Stimulated activated CD4-positive, alpha-beta T cell treated with anti-CD3 and anti-CD28 coated beads, Interleukin-4, amount 100 ng/mL, for 1 hour (primary cell): Measurements from ENCODE around the gene CDK19.
"Not testable (repeated sequence)": the region's sequence is repeated elsewhere in the genome, so short reads cannot be mapped to it uniquely, and the experiment has no call there.

ENCODE experiments used
- DNase-seq: peaks from one replicate; pipeline ENCODE4 v3.0.0-alpha.2; 2020

Gene CDK19

DNA sequence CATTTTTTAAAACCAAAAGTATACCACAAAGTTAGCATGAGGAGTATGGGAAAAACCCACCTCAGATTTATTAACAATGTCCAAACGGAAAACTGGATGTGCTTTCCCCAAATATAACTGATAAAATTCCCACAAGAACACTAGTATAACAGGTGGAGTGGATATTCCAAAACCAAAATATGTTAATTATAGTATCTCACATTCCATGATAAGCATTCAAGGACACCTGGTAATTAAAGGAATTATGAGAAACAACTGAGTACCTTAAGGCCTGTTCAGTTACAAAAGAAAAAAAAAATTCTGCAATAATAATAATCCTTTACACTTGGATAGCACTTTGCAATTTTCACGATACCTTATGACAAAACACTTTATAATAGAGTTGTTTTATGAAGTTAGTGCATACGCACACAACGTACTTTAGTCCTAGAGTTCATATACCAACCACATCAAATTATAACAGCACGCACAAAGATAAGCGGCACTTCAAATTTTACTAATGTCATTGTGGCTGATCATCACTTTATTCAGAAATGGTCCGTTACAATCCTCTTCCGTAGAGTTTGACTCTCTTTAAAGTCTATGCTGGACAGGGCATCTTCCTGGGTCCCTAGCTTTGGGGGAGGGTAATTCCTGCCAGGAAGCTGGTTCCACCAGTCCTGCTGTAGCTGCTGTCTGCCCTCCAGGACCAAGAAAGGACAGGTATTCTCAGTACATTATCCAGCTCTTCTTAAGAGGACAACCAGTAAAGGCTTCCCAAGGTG lies 1.7 kb downstream of the CDK19 start:
- no peak for DNase-seq

DNA sequence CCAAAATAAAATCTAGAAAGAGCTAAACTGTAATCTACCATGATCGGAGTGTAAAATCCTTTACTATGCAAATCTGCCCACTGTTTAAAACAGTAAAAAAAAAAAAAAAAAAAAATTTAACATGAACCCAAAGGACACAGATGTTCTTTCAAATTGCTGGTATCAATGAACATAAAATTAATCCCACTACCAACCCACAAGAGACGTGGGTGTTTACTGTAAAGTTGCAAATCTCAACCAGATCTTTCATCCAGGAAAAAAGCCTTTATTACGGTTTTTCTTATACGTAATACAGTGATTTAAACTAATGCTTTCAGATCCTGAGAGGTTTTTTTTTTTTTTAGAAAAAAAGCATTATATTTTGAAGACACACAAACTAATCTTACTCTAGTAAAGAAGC lies 2.5 kb downstream of the CDK19 start:
- DNase-seq = no peak

DNA sequence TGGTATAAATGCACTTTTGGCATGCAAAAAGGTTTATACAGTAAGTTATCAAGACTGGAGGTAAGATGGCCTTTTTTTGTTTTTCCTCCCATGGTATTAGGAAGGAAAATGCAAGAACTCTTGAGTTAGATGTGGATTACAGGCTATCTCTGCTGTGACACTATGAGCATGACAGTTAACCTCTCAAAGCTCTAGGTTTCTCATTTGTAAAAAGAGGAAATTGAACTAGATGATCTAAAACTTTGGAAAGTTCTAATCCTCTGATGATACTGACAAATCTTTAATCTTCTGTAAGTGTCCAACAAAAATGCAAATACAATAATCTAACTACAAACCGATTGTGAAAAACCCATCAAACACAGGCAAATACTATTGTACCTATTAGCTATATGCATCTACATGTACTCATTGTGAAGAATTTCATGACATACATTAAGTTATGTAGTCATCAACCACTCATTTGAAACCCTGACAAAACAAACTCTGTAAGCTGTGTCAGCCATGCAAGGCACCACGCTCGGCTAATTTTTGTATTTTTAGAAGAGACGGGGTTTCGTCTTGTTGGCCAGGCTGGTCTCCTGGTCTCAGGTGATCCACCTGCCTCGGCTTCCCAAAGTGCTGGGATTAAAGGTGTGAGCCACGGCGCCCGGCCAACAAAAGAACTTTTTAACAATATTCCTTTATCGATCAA lies 4.2 kb downstream of the CDK19 start:
- no peak for DNase-seq

DNA sequence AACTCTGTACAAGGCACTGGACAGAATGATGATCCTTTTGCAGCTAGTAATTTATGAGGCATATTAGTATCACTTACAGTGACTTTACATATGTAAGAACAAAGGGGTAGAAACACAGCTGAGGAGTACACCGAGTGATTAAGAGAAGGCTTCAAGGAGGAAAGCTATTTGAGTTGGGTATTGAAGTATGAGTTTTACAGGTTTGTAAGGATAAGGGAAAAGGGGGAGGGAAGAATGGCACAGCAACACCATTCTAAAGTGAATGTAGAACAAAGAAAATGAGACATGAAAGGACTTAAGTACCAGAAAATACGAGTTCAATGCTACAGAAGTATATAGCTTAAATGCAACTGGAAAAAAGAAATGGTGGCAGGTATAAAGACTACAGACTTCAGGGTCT lies 5.5 kb downstream of the CDK19 start:
- no peak for DNase-seq

DNA sequence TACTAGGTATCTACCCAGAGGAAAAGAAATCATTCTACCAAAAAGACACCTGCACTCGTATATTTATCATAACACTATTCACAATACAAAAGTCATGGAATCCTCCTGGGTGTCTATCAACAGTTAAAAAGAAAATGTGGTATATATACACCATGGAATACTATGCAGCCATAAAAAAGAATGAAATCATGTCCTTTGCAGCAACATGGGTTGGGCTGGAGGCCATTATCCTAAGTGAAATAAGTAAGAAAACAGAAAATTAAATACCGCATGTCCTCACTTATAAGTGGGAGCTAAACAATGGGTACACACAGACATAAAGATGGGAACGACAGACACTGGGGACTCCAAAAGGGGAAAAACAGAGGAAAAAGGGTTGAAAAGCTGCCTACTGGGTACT lies 13.1 kb downstream of the CDK19 start:
- not testable (repeated sequence) for DNase-seq

DNA sequence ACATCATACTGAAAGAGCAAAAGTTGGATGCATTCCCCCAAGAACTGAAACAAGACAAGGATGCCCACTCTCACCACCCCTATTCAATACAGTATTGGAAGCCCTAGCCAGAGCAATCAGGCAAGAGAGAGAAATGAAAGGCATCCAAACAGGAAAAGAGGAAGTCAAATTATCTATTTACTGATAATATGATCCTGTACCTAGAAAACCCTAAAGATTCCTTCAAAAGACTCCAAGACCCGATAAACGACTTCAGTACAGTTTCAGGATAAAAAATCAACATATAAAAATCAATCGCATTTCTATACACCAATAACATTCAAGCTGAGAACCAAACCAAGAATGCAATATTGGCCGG lies 14.5 kb downstream of the CDK19 start:
- no peak for DNase-seq

DNA sequence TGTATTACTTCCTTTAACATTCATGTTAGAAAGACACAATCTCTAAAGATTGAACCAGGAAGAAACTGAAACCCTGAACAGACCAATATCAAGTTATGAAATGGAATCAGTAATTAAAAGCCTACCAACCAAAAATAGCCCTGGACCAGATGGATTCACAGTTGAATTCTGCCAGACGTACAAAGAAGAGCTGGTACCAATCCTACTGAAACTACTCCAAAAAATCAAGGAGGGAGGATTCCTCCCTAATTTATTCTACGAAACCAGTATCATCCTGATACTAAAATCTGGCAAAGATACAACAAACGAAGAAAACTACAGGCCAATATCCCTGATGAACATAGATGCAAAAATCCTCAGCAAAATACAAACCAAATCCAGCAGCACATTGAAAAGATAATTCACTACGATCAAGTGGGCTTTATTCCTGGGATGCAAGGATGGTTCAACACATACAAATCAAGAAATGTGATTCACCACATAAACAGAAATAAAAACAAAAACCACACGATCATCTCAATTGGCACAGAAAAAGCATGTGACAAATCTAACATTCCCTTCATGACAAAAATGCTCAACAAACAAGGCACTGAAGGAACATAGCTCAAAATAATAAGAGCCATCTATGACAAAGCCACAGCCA lies 15.0 kb downstream of the CDK19 start:
- DNase-seq = no peak

DNA sequence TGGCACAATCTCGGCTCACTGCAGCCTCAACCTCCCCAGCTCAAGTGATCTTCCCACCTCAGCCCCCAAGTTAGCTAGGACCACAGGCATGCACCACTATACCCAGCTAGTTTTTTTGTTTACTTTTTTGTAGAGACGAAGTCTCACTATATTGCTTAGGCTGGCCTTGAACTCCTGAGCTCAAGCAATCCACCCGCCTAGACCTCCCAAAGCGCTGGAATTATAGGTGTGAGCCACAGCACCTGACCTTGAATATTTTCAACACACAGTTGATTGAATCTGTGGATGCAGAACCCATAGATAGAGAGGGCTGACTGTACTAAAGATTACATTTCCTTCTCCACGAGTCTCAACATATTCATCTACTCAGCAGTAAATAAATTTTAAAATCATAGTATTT lies 15.6 kb downstream of the CDK19 start:
- DNase-seq = no peak

DNA sequence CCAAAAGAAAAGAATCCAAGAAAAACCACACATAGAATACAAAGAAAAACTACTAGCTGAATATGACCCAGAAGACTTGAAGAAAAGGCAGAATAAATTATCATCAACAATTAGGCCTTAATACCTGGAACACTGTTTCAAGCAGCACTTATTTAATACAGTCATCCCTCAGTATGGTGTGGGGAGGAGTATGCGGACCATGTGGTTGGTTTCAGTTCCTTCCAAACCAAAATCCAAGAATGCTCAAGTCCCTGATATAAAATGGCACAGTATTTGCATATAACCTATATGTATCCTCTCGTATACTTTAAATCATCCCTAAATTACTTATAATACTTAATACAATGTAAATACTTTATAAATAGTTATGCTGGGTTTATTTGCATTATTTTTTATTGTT lies 16.1 kb downstream of the CDK19 start:
- no peak for DNase-seq

DNA sequence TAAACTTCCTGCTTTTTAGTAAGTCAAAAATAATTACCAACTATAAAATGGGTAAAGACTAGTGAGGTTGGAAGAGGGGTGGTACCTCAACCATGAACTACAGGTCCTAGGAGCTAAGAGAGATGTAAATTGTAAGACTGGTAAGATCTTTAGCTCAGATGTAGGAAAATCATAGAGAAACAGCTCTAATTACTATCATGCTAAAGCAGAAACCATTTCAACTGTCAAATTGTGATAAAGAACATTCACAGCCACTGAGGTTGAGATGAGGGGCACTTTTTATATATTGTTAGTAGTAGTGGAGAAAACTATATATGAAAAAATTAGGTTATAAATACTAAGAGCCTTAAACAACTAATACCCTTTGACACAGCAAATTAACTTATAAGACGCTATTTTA lies 20.0 kb downstream of the CDK19 start:
- no peak for DNase-seq

DNA sequence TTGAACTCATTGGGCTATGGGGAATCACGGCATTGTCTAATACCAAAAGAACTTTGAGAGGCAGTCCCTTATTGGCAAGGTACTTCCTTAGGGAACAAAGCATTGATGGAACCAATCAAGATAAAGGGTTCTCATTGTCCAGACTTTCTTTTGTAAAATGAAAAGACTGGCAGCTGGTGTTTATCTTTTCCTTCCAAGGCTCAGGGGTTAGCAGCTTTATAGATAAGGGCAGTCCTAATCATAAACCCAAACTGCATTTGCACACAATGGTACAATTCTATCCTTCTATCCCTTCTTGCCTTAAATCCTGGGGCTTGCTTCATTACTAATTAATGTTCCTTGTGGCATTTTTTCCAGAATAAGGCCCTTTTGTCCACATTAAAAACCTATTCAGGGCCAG lies 28.6 kb downstream of the CDK19 start:
- DNase-seq = no peak

DNA sequence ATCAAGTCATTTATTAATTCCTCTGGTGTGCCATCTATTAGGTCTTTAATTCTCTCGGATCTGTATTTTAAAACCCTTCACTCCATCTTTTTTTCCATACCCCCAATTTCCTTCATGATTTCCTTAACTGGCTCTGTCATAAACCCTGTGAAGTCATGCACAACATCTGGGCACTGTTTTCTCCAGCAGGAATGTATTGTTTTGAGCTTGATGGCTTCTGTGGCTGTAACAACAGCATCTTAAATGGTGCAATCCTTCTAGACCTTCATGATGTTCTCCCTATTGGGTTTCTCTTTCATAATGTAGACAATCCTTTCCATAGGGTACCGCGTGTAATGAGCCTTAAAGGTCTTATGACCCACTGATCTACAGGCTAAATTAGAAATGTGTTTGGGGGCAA lies 29.0 kb downstream of the CDK19 start:
- no peak for DNase-seq

DNA sequence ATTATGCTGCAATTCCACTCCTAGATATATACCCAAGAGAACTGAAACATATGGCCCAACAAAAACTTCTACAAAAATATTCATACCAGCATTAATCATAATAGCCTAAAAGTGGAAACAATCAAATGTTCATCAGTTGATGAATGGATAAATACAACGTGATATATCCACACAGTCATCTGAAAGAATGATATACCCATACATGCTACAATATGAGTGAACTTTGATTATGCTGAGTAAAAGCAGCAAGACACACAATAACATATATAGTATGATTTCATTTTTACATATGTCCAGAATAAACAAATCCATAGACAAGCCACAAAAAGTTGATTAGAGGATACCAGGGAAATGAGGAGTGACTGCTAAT lies 30.7 kb downstream of the CDK19 start:
- DNase-seq = no peak

DNA sequence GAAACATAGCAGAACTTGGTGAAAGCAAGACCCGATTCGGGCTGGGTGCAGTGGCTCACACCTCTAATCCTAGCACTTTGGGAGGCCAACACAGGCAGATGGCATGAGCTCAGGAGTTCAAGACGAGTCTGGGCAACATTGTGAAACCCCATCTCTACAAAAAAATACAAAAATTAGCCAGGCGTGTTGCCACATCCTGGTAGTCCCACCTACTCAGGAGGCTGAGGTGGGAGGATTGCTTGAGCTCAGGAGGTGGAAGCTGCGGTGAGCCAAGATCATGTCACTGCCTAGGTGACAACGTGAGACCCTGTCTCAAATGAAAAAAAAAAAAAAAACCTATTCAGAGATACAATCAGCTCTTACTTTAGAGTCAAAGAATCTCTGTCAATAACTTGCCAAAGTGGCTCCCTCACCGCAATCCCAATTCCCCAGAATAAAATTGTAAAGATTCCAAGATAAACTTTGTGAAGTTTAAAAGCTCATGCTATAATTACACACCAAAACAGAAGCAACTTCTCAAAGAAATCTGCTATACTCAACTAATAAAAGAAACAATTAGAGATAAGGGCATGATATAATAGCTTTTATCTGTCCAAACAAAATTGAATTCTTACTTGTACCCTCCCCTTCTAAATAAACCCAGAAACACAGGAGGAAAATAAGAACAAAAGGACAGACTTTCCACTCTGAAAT lies 33.6 kb downstream of the CDK19 start:
- DNase-seq = no peak

DNA sequence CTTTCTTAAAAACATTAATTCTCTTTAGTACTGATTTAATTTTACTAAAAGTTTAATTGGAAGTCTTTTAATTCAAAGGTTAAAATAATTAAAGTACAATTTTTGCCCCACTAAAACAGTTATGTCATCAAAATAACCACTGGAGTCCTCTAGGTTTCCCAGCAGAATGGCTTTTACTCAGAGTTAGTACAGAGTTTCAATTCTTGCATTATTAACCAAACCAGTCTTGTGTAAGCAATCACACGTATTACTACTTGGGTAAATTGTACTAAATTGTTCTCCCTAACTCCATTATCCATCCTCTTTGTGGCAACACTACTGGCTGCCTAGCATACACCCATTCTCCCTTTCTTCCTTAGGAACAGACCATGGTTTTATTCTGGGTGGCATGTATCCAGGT lies 36.9 kb downstream of the CDK19 start:
- DNase-seq = no peak

DNA sequence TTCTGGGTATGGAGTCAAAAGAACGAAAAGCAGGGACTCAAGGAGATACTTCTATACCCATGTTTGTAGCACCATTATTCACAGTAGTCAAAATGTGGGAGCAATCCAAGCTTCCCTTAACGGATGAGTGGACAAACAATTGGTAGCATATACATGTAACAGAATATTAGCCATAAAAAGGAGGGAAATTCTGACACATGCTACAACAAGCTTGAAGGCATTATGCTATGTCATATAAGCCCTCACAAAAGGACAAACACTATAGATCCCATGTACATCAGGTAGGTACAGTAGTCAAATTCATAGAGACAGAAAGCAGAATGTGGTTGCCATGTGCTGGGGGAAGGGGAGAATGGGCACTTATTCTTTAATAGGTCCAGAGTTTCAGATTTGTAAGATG lies 37.6 kb downstream of the CDK19 start:
- DNase-seq = no peak

DNA sequence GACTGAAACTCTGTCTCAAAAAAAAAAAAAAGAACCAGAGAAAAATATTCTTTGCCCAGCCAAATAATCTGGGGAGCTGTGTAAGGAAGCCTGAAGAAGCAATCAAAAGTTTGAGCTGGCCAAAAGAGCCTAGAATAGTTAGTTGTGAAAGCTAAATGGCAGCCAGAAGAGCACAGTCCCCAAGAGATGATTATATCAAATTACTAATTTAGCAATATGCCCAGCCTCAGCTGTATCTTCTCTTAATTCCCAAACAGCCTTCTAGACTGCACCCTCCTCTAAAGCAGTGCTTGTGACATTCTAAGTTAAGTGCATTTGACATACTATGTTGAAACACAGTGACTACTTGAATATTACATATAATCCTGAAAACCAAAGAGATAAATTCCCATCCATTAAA lies 38.9 kb downstream of the CDK19 start:
- no peak for DNase-seq

DNA sequence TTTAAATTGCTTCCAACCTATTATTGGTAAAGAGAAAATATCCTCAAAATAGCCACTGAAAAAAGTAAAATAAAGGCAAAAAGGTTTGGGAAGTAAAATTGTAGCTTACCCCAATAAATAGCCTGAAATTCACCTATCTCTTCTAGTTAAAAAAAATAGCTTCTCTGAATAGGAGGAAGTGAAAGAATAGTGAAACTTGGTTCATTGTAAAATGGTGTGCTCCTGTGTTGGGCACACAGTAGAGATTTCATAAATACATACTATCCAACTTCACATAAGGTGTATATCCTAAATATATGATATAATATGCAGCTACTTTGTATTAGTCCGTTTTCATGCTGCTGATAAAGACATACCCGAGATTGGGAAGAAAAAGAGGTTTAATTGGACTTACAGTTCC lies 45.3 kb downstream of the CDK19 start:
- no peak for DNase-seq

DNA sequence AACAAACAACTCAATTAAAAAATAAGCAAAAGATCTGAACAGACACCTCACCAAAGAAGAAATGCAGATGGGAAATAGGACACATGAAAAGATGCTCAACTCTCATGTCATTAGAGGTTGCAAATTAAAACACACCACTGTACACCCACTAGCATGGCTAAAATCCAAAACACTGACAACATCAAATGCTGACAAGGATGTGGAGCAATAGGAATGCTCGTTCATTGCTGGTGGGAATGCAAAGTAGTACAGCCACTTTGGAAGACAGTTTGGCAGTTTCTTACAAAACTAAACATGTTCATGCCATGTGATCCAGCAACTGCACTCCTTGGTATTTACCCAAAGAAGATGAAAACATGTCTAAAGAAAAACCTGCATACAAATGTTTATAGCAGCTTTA lies 47.2 kb downstream of the CDK19 start:
- no peak for DNase-seq

DNA sequence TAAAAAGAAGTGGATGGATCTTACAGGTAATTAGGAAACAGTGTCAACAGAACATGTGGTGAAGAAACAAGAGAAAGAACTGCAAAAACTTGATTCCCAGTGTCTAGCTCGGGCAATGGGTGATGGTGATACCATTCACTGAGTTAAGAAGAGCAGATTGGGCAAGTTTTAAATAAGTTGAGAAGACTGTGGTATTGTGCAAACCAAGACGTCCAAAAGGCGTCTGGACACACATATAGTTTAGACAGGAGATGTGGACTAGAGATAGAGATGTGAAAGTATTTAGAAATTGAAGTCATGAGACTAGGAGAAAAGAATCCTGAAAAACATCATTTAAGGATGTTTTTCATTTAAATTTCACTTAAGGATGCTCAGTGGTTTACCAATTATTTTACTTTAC lies 53.9 kb downstream of the CDK19 start:
- no peak for DNase-seq

DNA sequence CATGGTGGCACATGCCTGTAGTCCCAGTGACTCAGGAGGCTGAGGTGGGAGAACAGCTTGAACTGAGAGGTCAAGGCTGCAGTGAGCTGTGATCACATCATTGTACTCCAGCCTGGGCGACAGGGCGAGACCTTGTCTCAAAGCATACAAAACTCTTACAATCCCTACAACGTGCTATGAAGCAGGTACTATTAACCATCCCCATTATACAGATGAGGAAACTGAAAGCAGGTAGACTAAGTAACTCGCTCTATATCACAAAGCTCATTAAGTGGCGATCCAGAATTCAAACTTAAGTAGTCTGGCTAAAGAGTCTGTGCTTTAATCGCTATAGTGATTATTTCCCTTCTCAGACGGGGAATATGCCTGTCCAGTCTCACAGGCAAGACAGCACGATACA lies 54.7 kb downstream of the CDK19 start:
- no peak for DNase-seq

DNA sequence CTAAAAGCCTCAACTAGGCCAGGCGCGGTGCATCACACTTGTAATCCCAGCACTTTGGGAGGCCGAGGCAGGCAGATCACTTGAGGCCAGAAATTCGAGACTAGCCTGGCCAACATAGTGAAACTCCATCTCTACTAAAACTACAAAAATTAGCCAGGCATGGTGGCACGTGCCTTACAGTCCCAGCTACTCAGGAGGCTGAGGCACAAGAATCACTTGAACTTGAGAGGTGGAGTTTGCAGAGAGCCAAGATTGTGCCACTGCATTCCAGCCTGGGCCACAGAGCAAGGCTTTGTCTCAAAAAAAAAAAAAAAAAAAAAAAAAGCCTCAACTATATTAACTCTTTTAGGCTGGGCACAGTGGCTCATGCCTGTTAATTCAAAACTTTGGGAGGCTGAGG lies 55.2 kb downstream of the CDK19 start:
- not testable (repeated sequence) for DNase-seq

DNA sequence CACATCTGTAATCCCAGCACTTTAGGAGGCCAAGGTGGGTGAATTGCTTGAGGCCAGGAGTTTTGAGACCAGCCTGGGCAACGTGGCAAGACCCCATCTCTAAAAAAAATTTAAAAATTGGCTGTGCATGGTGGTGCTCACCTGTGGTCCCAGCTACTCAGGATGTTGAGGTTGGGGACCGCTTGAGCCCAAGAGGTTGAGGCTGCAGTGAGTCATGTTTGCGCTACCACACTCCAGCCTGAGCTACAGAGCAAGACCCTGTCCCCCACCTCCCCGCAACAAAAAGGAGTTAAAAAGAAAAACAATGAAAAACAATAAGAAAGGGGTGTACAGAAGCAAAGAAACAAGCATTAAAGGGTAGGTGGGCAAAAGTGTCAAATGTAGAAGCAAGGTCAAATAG lies 57.3 kb downstream of the CDK19 start:
- DNase-seq = no peak

DNA sequence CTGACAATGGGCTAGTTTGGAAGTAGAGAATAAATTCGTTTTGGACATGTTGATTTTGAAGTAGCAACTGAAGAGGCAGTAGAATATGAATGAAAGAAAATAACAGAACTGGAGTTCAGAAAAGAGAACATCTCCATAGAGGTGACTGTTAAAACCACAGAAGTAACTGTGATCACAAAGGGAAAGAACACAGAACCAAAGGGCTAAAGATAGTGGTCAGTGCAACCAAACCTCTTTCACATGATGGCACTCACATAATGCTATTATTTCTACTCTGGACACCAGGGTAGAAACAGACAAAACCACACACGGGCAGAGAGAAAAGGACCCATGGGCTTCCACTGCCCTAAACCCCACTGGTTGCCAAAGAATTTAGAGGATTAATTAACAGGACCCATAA lies 58.5 kb downstream of the CDK19 start:
- no peak for DNase-seq
